Glomerular visceral epithelial cell (primary cell): ENCODE data around the gene EPC1.
"Not testable (repeated sequence)": the region's sequence is repeated elsewhere in the genome, so short reads cannot be mapped to it uniquely, and the experiment has no call there.

ENCODE experiments used
- DNase-seq: peaks from one replicate; pipeline ENCODE4 v3.0.0-alpha.2; 2016; ENCODE audit errors: extremely low spot score

The EPC1 gene

GRCh38 chr10:32232378-32232777 lies 114.6 kb downstream of the EPC1 start:
- no peak for DNase-seq

GRCh38 chr10:32229788-32230187 lies 117.2 kb downstream of the EPC1 start:
- not testable (repeated sequence) for DNase-seq

GRCh38 chr10:32229170-32229569 lies 117.8 kb downstream of the EPC1 start:
- DNase-seq: no peak

GRCh38 chr10:32227802-32228201 lies 119.2 kb downstream of the EPC1 start:
- no peak for DNase-seq

GRCh38 chr10:32226624-32227023 lies 120.3 kb downstream of the EPC1 start:
- no peak for DNase-seq

- DNase-seq: no peak
Measured at GRCh38 chr10:32225976-32226375, 121.0 kb downstream of the EPC1 start.

- not testable (repeated sequence) for DNase-seq
Measured at GRCh38 chr10:32222376-32222775, 124.6 kb downstream of the EPC1 start.

GRCh38 chr10:32219156-32219555 lies 127.8 kb downstream of the EPC1 start:
- DNase-seq: not testable (repeated sequence)

GRCh38 chr10:32218206-32219044 lies 128.5 kb downstream of the EPC1 start:
- DNase-seq: not testable (repeated sequence)
